ENCODE results near the gene GIMD1. TPM values are rescaled to one million over a fixed set of nuclear protein-coding genes. Genes with fewer than 3 reads are reported as not detected.

The GIMD1 gene
- total RNA-seq, 2 experiments from 2014 or later = not detected

GRCh38 chr4:106312997-106313522 lies 55.5 kb downstream of the GIMD1 start:
- Mint-ChIP-seq H3K4me3 (peak overlapping the region; percentile 44), H3K36me3 (peaks cover 14% of the 10 kb centered on the region), H3K27ac (peak overlapping the region; percentile 86), H3K27me3 (no peaks in the 10 kb centered on the region), H3K9me3 (no peaks in the 10 kb centered on the region), H3K4me1 (peaks cover 28% of the 10 kb centered on the region)
- DNase-seq = no peak

GRCh38 chr4:106312377-106312776 lies 56.2 kb downstream of the GIMD1 start:
- H3K27me3 Mint-ChIP-seq = no peaks in the 10 kb centered on the region
- H3K36me3 Mint-ChIP-seq = peaks cover 10% of the 10 kb centered on the region
- H3K4me3 Mint-ChIP-seq = no peak overlapping the region
- peak overlapping the region; percentile 54 for H3K27ac Mint-ChIP-seq
- H3K4me1 Mint-ChIP-seq = peaks cover 28% of the 10 kb centered on the region
- DNase-seq = no peak
- H3K9me3 Mint-ChIP-seq = no peaks in the 10 kb centered on the region

Other genes with a start within 250 kb of the GIMD1 start
- gene TBCK, start 52.6 kb downstream of the GIMD1 start, total RNA-seq = 10 to 100 TPM; 21.2 to 21.5 TPM
- gene AIMP1, start 52.2 kb downstream of the GIMD1 start, total RNA-seq = 10 to 100 TPM; 77.5 to 84.4 TPM

Data from activated naive CD8-positive, alpha-beta T cell treated with anti-CD3 and anti-CD28 coated beads for 36 hours (primary cell).